Natural killer cell (primary cell): ENCODE data around the gene DPYSL3. TPM values are rescaled to one million over a fixed set of nuclear protein-coding genes. Genes with fewer than 3 reads are reported as not detected.

ENCODE experiments used
- ATAC-seq, 3 donors: fragments of 150-1000 bp in 2 of 3; fragments of 200-7000 bp in 1 of 3; cut with Tn5 transposase; 1 replicate in 1 of 3; 2 replicates in 2 of 3; pipeline ENCODE4 v1.10.0; 2021; ENCODE audit warnings: mild to moderate bottlenecking in 2 of 3, moderate library complexity in 2 of 3
- DNase-seq, 2 donors: peaks; one replicate each; pipeline versions ENCODE4 v3.0.0 to v3.0.0-alpha.2; 2013 to 2021; ENCODE audit warnings: mixed read lengths in 1 of 2
- H3K27ac ChIP-seq: one replicate; pipeline ENCODE4 v1.5.1; 2013; ENCODE audit warnings: mild to moderate bottlenecking, low read length
- H3K27me3 ChIP-seq: one replicate; pipeline ENCODE4 v1.6.1; 2013; ENCODE audit warnings: low read length; ENCODE audit not compliant: control insufficient read depth, insufficient read depth
- H3K36me3 ChIP-seq: one replicate; pipeline ENCODE4 v1.6.1; 2013; ENCODE audit warnings: low read length; ENCODE audit not compliant: control insufficient read depth, insufficient read depth
- H3K4me1 ChIP-seq: one replicate; pipeline ENCODE4 v1.6.1; 2013; ENCODE audit warnings: low read length; ENCODE audit not compliant: control insufficient read depth, insufficient read depth
- H3K4me3 ChIP-seq: one replicate; pipeline ENCODE4 v1.5.1; 2013; ENCODE audit warnings: low read length
- H3K9me3 ChIP-seq: one replicate; pipeline ENCODE4 v1.6.1; 2013; ENCODE audit warnings: low read length; ENCODE audit not compliant: control insufficient read depth, insufficient read depth
- H3K27ac Mint-ChIP-seq, 2 donors: one replicate each; pipeline ENCODE4 v1.8.0; 2022; ENCODE audit warnings: mild to moderate bottlenecking in 2 of 2, mixed read lengths in 2 of 2, moderate library complexity in 1 of 2
- H3K27me3 Mint-ChIP-seq, 2 donors: one replicate each; pipeline ENCODE4 v1.8.0; 2022; ENCODE audit warnings: low read depth in 2 of 2, mixed read lengths in 2 of 2
- H3K36me3 Mint-ChIP-seq: one replicate; pipeline ENCODE4 v1.8.0; 2022; ENCODE audit warnings: mixed read lengths
- H3K4me1 Mint-ChIP-seq, 2 donors: one replicate each; pipeline ENCODE4 v1.8.0; 2022; ENCODE audit warnings: mixed read lengths in 2 of 2
- H3K4me3 Mint-ChIP-seq: one replicate; pipeline ENCODE4 v1.8.0; 2022; ENCODE audit warnings: mild to moderate bottlenecking, moderate library complexity, mixed read lengths
- H3K9me3 Mint-ChIP-seq, 2 donors: one replicate each; pipeline ENCODE4 v1.8.0; 2022; ENCODE audit warnings: mixed read lengths in 2 of 2
- WGBS: methylation state at CpG from one replicate; pipeline ENCODE4 v1.1.7; 2013; ENCODE audit warnings: missing lambda C conversion rate; ENCODE audit not compliant: insufficient coverage; 5-methylcytosine and 5-hydroxymethylcytosine counted together
- intact Hi-C: fragments of 100-400 bp; cut with micrococcal nuclease; formaldehyde crosslinking; loops from one replicate; pipeline ENCODE4 v1.14.2; 2022
- total RNA-seq, 4 donors: library from RNA; stranded (reverse); fragments of 120-200 nt in 1 of 4; gene quantifications; one replicate each; pipeline versions ENCODE4 v1.2.3 to v1.2.4, GENCODE V29; 2013 to 2022
- TF ChIP-seq, protein P1 (sequence below): fragments of 200-600 bp; IDR thresholded peaks from one replicate; pipeline ENCODE4 v1.8.0; 2022; ENCODE audit warnings: antibody characterized with exemption

DPYSL3 gene
- total RNA-seq, 3 donors from 2014 or later (not counting 1 experiment from before 2014, with no cell fraction given) = not detected

DNA sequence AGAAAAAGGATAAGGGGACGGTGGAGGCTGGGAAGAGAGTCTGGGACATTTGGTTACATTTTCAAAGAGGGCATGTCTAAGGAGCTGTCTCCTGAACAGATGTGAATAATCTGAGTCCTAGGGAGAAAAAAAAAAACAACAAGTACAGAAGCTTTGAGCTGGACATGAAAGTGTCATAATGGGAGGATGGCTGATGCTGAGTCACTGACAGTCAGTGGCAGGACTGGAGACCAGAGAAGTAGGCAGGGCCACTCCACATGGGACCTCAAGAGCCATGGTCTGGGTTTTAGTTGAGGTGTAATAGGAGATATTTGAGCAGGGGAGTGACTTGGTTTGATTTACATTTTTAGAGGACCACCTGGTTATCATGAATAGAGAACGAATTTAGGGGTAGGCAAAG lies 70.6 kb downstream of the DPYSL3 start:
- WGBS = 68% methylated on average over 2 of the region's 2 CpGs
- Histone ChIP-seq H3K4me1 (no peaks in the 10 kb centered on the region), H3K36me3 (no peaks in the 10 kb centered on the region), H3K27ac (no peak overlapping the region), H3K27me3 (no peaks in the 10 kb centered on the region), H3K9me3 (no peaks in the 10 kb centered on the region), H3K4me3 (no peak overlapping the region)
- Mint-ChIP-seq H3K27ac (no peak overlapping the region), H3K27me3 (peaks cover 23 to 29% of the 10 kb centered on the region in 2 donors), H3K9me3 (no peaks in the 10 kb centered on the region), H3K36me3 (no peaks in the 10 kb centered on the region), H3K4me3 (no peak overlapping the region), H3K4me1 (no peaks in the 10 kb centered on the region)
- no peak for DNase-seq
- TF ChIP-seq, protein P1, sequence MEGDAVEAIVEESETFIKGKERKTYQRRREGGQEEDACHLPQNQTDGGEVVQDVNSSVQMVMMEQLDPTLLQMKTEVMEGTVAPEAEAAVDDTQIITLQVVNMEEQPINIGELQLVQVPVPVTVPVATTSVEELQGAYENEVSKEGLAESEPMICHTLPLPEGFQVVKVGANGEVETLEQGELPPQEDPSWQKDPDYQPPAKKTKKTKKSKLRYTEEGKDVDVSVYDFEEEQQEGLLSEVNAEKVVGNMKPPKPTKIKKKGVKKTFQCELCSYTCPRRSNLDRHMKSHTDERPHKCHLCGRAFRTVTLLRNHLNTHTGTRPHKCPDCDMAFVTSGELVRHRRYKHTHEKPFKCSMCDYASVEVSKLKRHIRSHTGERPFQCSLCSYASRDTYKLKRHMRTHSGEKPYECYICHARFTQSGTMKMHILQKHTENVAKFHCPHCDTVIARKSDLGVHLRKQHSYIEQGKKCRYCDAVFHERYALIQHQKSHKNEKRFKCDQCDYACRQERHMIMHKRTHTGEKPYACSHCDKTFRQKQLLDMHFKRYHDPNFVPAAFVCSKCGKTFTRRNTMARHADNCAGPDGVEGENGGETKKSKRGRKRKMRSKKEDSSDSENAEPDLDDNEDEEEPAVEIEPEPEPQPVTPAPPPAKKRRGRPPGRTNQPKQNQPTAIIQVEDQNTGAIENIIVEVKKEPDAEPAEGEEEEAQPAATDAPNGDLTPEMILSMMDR = no peak
- ATAC-seq = no peak
- intact Hi-C loops = no loop called here

DNA sequence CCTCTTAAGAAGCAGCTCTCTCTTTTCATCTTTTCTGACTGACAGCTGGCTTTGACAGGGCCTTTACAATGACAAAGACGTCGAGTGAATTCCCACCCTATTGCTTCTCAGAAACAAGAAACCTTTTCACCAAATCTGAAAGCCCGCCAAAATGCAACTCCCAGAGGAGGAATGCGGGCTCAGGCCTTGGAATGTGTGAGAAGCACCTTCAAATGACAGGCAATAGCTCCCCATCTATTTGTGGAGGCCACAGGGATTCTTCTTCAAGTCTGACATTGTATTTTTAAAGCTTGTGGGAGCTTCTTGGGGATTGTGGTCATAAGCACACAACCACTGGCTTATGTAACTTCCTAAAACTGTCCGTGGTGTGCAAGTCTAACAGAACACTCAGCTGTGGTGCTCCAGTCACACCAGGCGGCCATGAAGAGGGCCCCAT lies 72.7 kb downstream of the DPYSL3 start:
- 43% methylated on average over 6 of the region's 6 CpGs for WGBS
- no peaks in the 10 kb centered on the region for H3K4me1 Mint-ChIP-seq
- intact Hi-C loops = no loop called here
- H3K27me3 Mint-ChIP-seq = peaks cover 19 to 28% of the 10 kb centered on the region in 2 donors
- no peak for ATAC-seq
- Histone ChIP-seq H3K4me1 (no peaks in the 10 kb centered on the region), H3K27me3 (no peaks in the 10 kb centered on the region), H3K27ac (no peak overlapping the region), H3K4me3 (no peak overlapping the region), H3K36me3 (no peaks in the 10 kb centered on the region), H3K9me3 (no peaks in the 10 kb centered on the region)
- H3K27ac Mint-ChIP-seq = no peak overlapping the region
- H3K9me3 Mint-ChIP-seq = no peaks in the 10 kb centered on the region
- TF ChIP-seq, protein P1 = no peak
- DNase-seq = no peak
- no peak overlapping the region for H3K4me3 Mint-ChIP-seq
- no peaks in the 10 kb centered on the region for H3K36me3 Mint-ChIP-seq

DNA sequence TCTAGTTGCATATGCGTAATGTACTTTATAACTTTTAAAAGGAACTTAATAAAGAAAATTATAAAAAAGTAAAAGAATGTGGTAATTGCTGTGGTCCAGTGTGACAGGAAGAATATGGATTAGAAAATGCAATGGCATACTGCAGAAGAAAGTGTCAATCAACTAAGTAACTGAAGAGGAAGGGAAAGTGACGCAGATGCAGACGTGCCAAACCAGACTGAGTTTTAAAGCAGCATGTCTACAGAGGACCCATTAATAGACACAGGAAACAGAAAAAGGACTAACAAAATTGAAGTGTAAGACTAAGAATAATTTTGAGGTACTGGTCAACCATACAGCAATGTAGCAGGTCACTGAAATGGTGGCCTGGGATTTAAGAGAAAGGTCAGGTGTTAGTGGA lies 73.3 kb downstream of the DPYSL3 start:
- no peaks in the 10 kb centered on the region for H3K36me3 Mint-ChIP-seq
- Histone ChIP-seq H3K36me3 (no peaks in the 10 kb centered on the region), H3K4me3 (no peak overlapping the region), H3K4me1 (no peaks in the 10 kb centered on the region), H3K9me3 (no peaks in the 10 kb centered on the region), H3K27ac (no peak overlapping the region), H3K27me3 (no peaks in the 10 kb centered on the region)
- H3K9me3 Mint-ChIP-seq = no peaks in the 10 kb centered on the region
- TF ChIP-seq, protein P1 = no peak
- H3K4me3 Mint-ChIP-seq = no peak overlapping the region
- H3K27me3 Mint-ChIP-seq = peaks cover 19 to 22% of the 10 kb centered on the region in 2 donors
- no peak overlapping the region for H3K27ac Mint-ChIP-seq
- ATAC-seq = no peak
- no peaks in the 10 kb centered on the region for H3K4me1 Mint-ChIP-seq
- 25% methylated on average over 2 of the region's 3 CpGs for WGBS
- DNase-seq = no peak
- intact Hi-C loops = no loop called here

DNA sequence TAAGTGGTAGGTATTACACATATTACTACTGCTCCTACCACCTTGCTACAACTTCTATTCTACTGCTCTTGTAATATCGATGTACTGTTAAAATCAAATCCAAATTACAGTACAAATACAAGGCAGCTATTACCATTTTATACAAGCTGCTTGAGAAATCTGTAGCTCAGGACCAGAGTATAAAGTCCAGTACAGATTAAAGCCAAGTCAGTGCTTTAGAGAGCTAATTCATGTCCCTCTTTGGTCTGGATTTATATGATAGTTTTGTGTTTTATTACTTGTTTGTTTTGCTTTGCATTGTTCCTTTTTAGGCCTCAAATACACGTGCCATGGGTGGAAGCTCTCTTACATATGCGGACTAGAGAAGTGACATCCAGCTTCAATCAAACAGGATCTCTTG lies 75.8 kb downstream of the DPYSL3 start:
- ATAC-seq (no peak), DNase-seq (no peak)
- TF ChIP-seq, protein P1 = no peak
- no peaks in the 10 kb centered on the region for H3K36me3 ChIP-seq
- no peak overlapping the region for H3K27ac ChIP-seq
- no peaks in the 10 kb centered on the region for H3K9me3 ChIP-seq
- intact Hi-C loops = no loop called here
- H3K4me1 Mint-ChIP-seq = no peaks in the 10 kb centered on the region
- H3K27me3 Mint-ChIP-seq = peaks cover 9 to 16% of the 10 kb centered on the region in 2 donors
- 87% methylated on average over 3 of the region's 3 CpGs for WGBS
- no peaks in the 10 kb centered on the region for H3K4me1 ChIP-seq
- H3K36me3 Mint-ChIP-seq = no peaks in the 10 kb centered on the region
- H3K9me3 Mint-ChIP-seq = no peaks in the 10 kb centered on the region
- H3K4me3 Mint-ChIP-seq = no peak overlapping the region
- no peaks in the 10 kb centered on the region for H3K27me3 ChIP-seq
- H3K27ac Mint-ChIP-seq = no peak overlapping the region
- no peak overlapping the region for H3K4me3 ChIP-seq
